ENCODE results near the gene VAT1L. TPM values are rescaled to one million over a fixed set of nuclear protein-coding genes. Genes with fewer than 3 reads are reported as not detected.

VAT1L gene
- total RNA-seq, 4 donors from 2014 or later, result 0.80 to 1.4 (median 1.2) TPM

- H3K27me3 ChIP-seq, result no peaks in the 10 kb centered on the region
- in situ Hi-C loops (cut with MboI; ENCODE audit: low pct_ligation_motif_present in 1 of 4, low pct_unique_long_range_greater_than_20kb in 1 of 4, low sequenced_read_pairs in 3 of 4) (no loop called here), intact Hi-C loops (cut with DNase I; ENCODE audit: low total_unique reads) (no loop called here)
- no peak for DNase-seq
- H3K27ac ChIP-seq, result no peak overlapping the region
- no peak for TF ChIP-seq EP300 (IDR thresholded peaks at IDR 0.05; ENCODE audit: low read depth)
- no peak for TF ChIP-seq CTCF (IDR thresholded peaks at IDR 0.05)
- TF ChIP-seq POLR2AphosphoS5 (IDR thresholded peaks at IDR 0.05), result no peak
- TF ChIP-seq POLR2A (IDR thresholded peaks at IDR 0.05), result no peak
- no peaks in the 10 kb centered on the region for H3K4me1 ChIP-seq
- no peaks in the 10 kb centered on the region for H3K9me3 ChIP-seq
- H3K4me3 ChIP-seq, result no peak overlapping the region
- 61% methylated on average over 5 of the region's 5 CpGs; no CpG with 5 or more reads in 1 of the 2 donors for WGBS, 2 donors (ENCODE audit: low coverage in 1 of 2)
- H3K36me3 ChIP-seq, result no peaks in the 10 kb centered on the region
Measured at GRCh38 chr16:77960766-77961165, 172.4 kb downstream of the VAT1L start.

DNA sequence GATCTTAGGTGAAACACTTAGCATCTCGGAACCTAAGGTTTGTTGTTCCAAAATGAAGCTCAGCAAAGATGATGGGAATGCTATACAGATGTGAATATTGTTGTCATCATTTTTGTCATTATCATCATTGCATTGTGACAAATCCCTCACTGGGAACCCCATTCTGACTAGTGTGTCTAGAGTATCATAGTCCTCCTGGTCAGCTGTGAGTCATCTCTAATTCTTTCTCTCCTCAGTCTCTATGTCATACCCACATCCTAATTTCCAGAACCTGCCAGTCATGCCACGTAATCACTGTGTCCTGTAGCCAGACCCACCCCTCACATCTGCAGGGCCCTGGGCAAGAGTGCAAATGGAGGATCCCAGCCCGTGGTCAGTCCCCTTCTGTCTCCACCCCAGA lies 173.4 kb downstream of the VAT1L start:
- no peak overlapping the region for H3K4me3 ChIP-seq
- no peak for DNase-seq
- WGBS, 2 donors (ENCODE audit: low coverage in 1 of 2), result 17 to 84% methylated on average over 1 to 3 of the region's 3 CpGs
- H3K4me1 ChIP-seq, result no peaks in the 10 kb centered on the region
- no peaks in the 10 kb centered on the region for H3K9me3 ChIP-seq
- no peaks in the 10 kb centered on the region for H3K27me3 ChIP-seq
- TF ChIP-seq CTCF (IDR thresholded peaks at IDR 0.05) (no peak), POLR2AphosphoS5 (IDR thresholded peaks at IDR 0.05) (no peak), POLR2A (IDR thresholded peaks at IDR 0.05) (no peak), EP300 (IDR thresholded peaks at IDR 0.05; ENCODE audit: low read depth) (no peak)
- no peaks in the 10 kb centered on the region for H3K36me3 ChIP-seq
- intact Hi-C loops (cut with DNase I; ENCODE audit: low total_unique reads) (no loop called here), in situ Hi-C loops (cut with MboI; ENCODE audit: low pct_ligation_motif_present in 1 of 4, low pct_unique_long_range_greater_than_20kb in 1 of 4, low sequenced_read_pairs in 3 of 4) (no loop called here)
- no peak overlapping the region for H3K27ac ChIP-seq

- no peak for TF ChIP-seq POLR2A (IDR thresholded peaks at IDR 0.05)
- TF ChIP-seq EP300 (IDR thresholded peaks at IDR 0.05; ENCODE audit: low read depth), result no peak
- TF ChIP-seq CTCF (IDR thresholded peaks at IDR 0.05), result no peak
- TF ChIP-seq POLR2AphosphoS5 (IDR thresholded peaks at IDR 0.05), result no peak
- H3K27me3 ChIP-seq, result no peaks in the 10 kb centered on the region
- intact Hi-C loops (cut with DNase I; ENCODE audit: low total_unique reads) (no loop called here), in situ Hi-C loops (cut with MboI; ENCODE audit: low pct_ligation_motif_present in 1 of 4, low pct_unique_long_range_greater_than_20kb in 1 of 4, low sequenced_read_pairs in 3 of 4) (no loop called here)
- no peaks in the 10 kb centered on the region for H3K4me1 ChIP-seq
- no peak overlapping the region for H3K4me3 ChIP-seq
- no peaks in the 10 kb centered on the region for H3K9me3 ChIP-seq
- H3K36me3 ChIP-seq, result no peaks in the 10 kb centered on the region
- WGBS, 2 donors (ENCODE audit: low coverage in 1 of 2), result 71 to 94% methylated on average over 2 to 3 of the region's 3 CpGs
- DNase-seq, result no peak
- H3K27ac ChIP-seq, result no peak overlapping the region
Measured at GRCh38 chr16:77962689-77963088, 174.3 kb downstream of the VAT1L start.

GRCh38 chr16:77963185-77964044 lies 175.1 kb downstream of the VAT1L start:
- Histone ChIP-seq H3K36me3 (no peaks in the 10 kb centered on the region), H3K9me3 (no peaks in the 10 kb centered on the region), H3K4me3 (no peak overlapping the region), H3K27ac (no peak overlapping the region), H3K4me1 (no peaks in the 10 kb centered on the region), H3K27me3 (no peaks in the 10 kb centered on the region)
- WGBS, 2 donors (ENCODE audit: low coverage in 1 of 2), result 35 to 41% methylated on average over 9 to 16 of the region's 16 CpGs
- intact Hi-C loops (cut with DNase I; ENCODE audit: low total_unique reads) (no loop called here), in situ Hi-C loops (cut with MboI; ENCODE audit: low pct_ligation_motif_present in 1 of 4, low pct_unique_long_range_greater_than_20kb in 1 of 4, low sequenced_read_pairs in 3 of 4) (no loop called here)
- no peak for DNase-seq
- no peak for TF ChIP-seq POLR2AphosphoS5 (IDR thresholded peaks at IDR 0.05)
- no peak for TF ChIP-seq CTCF (IDR thresholded peaks at IDR 0.05)
- no peak for TF ChIP-seq EP300 (IDR thresholded peaks at IDR 0.05; ENCODE audit: low read depth)
- no peak for TF ChIP-seq POLR2A (IDR thresholded peaks at IDR 0.05)
